ENCODE results near the gene A2M.

Gene A2M

DNA sequence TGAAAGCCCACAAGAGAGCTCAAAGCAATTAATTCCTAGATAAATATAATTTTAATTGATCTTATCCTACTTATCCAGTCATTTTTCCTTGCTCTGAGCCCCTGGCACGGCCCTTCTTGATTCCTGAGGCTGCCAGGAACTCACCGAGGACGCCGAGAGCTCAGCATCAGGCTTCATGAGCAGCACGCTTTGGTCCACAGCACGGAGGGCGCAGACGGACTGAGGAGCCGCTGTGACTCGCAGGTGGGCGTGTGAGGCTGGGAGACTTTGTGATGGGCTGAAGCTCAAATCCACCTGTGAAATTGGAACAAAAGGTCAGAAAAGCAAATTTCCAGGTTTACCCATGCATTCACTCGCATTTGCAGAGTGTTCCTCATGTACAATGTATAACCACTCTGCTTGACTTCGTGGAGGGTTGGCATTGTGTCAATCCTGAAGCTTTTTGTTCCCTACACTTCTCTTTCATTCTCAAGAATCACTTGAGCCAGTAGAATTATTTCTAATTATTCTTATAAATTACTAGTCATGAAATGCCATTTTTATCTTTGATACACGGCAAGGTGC lies 17.2 kb downstream of the A2M start:
- DNase-seq: no peak
- no peak for ATAC-seq

DNA sequence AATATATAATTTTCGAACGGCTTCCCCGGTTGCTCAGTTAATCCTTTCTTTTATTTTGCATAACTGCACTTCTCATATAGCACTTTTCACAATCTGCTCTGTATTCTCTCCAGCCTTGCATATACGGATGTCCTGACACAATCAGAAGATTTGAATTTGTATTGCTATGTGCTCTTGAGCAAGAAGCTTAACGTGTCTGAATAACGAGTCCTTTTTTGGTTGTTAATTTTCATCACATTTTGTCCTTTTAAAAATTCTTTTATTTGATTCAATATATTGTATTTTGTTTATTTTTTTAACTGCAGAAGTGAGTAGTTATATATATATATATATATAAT lies 17.6 kb downstream of the A2M start:
- no peak for ATAC-seq

DNA sequence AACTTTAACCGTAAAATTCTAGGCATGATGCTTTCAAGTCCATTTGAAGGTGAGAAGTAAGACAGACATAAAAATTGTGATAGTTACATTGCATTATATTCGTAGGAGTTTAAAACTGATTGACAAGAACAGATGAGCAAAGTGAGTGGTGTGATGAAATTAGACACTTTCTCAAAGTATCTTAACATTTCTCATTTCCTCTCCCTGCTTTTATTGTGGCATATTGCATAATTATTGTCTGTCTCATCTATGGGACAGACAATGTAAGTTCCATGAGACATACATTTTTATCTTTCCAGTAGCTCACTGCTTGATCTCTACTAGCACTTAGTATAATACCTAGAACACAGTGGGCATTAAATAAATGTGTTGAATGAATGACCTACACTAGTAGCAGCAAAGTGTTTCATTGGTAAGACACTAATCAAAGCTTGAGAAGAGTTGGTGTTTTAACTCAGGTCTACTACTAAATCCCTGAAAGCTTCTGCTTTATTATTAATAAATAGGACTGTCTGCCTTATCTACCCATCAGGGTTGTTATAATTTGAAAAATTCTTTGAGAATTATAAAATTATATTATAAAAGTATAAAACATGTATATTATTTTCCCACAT lies 19.0 kb downstream of the A2M start:
- ATAC-seq (no peak), DNase-seq (no peak)

More for the DNA sequence above, 17.6 kb downstream of the A2M start:
- no peak for DNase-seq

DNA sequence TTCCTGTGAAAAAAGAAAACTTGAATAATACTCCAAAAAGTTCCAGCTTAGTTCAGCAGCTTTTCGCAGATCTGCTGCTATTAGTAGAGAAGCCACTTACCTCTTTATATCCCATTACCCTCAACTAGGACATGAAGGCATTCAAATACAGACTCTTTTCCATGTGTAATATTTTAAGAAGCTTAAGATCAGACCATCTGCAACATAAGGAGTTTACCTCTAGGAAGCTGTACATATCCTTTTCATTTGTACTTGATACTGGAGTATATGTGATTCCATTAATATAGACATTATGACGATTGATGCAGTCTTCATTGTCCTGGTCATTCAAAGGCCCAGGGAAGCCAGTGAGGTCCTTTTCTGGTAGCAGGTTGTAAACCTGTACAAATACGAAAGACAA lies 20.4 kb downstream of the A2M start:
- no peak for DNase-seq
- ATAC-seq: no peak

DNA sequence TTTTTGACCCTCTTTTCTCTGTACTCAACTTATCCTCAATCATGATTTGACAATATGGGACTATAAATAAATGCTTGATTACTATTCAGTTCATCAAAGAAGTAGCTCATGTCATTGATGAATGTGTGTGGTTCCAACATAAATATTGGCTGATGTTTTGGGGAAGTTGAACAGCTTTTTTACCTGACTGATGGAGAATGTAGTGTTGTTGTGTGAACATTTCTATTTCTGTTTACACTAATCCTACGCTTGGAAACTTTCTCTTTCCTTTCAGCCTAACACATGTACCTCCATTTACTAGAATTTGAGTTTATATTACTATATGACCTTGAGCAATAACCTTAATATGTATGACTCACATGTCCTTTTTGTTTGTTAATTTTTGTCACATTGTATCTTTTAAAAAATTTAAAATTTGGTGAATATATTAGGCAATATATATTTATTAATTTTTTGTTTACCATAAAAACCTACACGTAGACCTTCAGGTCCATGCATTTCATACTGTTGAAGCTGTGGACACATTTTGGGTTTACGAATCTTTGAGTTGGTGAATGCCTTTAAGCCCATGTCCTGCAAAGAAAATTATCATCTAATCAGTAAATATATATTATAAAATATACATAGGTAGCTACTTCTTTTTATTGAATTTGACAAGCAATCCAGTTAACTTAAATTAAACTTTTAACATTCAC lies 21.1 kb downstream of the A2M start:
- DNase-seq: no peak

DNA sequence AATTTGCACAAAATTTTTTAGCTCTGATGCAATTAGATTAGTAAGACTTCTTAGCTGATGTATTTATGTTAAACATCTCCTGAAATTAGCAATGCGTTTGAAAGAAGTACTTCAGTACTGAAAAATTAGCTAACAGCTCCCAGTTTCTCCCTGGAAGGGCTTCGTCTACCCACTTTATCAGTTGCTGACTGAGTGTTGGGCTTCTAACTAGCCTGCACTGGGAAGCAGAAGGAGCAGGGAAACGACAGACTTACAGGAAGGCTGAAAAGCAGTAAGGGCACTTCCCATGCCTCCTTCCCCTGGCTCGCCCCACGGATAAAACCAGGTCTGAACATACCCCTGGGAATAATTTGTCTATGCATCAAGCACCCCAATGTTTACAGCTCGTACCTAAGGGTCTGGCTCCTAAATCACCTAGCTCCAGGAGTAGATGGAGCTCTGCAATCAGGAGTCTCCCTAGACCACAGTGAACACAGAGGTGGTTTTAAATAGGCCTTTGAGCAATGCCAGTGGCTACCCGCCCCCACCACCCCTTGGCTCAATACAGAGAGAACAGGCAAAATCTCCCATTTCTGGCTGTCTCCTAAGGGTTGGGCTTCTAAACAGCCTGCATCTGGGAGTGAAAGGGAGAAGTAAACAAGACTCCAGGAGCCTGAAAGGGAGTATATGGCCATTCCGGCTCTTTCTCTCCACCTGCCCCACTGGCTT lies 23.7 kb downstream of the A2M start:
- ATAC-seq (no peak), DNase-seq (no peak)

More for the DNA sequence above, 21.1 kb downstream of the A2M start:
- no peak for ATAC-seq

DNA sequence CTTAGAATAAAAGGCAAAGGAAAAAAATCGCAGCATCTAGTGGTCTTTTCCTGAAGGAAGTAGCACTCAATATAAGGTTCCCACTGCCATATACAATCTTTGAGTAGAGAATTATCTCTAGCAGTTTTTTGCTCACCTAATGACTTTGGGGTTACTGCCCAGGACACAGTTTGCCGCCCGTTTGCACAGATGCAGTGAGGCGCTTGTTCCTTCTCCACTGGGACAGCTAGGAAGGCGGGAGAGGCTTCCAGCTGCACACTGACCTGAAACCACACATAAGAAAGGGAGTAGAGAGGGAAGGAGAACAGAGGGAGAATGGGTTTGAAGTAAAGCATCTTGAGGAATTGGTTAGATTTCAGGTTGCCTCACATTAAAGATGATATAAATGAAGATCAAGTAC lies 25.5 kb downstream of the A2M start:
- ATAC-seq: no peak
- no peak for DNase-seq

DNA sequence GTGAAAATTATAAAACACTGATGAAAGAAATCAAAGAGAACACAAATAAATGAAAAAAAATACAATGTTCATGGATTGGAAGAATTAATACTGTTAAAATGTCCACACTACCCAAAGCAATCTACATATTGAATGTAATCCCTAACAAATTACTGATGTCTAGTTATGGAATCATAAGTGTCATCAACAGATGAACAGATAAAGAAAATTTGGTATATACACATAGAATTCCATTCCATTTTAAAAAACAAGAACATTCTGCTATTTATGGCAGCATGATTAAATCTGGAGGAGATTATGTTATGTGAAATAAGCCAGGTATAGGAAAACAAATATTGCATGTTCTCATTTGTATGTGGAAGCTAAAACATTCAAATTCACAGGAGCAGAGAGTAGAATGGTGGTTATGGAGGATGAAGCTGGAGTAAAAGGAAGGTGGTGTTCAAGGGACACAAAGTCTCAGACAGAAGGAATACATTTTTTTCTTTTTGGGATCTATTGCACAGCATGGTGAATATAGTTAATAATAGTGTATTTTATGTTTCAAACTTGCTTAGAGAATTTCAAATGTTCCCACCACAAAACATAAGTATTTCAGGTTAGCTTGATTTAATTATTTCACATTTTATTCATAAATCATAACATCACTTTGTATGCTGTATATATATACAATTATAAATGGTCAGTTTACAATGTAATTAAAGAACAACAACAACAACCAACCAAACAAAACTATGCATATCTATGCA lies 28.5 kb downstream of the A2M start:
- ATAC-seq (no peak), DNase-seq (no peak)

DNA sequence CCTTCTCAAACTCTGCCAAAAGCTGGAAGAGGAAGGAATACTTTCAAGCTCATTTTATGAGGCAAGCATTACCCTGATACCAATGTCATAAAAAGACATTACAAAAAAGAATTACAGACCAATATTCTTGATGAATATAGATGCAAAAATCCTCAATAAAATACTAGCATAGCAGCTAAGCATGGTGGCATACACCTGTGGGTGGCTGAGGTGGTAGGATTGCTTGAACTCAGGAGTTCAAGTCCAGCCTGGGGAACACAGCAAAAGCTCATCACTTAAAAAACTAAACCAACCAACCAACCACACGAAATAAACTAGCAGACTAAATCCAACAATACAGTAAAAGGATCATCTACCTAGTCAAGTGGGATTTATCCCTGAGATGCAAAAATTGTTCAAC lies 29.6 kb downstream of the A2M start:
- DNase-seq: no peak

DNA sequence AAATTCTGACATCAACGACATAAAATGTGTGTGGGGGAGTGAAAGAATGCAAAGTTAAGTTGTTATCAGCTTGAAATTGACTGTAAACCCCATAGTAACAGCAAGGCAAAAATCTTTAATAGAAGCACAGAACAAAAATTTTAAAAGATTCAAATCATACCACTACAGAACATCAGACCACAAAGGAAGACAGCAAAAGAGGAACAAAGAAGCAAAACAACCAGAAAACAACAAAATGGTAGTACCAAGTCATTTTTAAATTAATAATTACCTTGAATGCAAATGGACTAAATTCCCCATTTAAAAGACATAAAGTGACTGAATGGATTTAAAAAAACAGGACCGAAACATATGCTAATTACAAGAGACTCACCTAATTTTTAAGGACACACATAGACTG lies 31.3 kb downstream of the A2M start:
- DNase-seq (no peak), ATAC-seq (no peak)

More for the DNA sequence above, 29.6 kb downstream of the A2M start:
- no peak for ATAC-seq

DNA sequence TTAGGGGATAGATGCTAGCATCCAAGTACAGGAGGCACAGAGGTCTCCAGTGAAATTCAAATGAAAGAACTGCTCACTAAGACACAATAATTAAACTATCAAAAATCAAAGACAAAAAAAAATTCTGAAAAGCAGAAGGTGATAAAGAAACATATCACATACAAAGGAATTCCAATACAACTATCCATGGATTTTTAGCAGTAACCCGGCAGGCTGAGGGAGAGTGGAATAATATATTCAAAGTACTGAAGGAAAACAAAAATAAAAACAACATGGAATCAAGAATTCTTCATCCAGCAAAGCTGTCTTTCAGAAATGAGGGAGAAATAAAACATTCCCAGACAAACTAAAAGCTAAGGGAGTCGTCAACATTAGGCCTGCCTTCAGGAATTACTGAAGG lies 31.9 kb downstream of the A2M start:
- DNase-seq (no peak), ATAC-seq (no peak)

DNA sequence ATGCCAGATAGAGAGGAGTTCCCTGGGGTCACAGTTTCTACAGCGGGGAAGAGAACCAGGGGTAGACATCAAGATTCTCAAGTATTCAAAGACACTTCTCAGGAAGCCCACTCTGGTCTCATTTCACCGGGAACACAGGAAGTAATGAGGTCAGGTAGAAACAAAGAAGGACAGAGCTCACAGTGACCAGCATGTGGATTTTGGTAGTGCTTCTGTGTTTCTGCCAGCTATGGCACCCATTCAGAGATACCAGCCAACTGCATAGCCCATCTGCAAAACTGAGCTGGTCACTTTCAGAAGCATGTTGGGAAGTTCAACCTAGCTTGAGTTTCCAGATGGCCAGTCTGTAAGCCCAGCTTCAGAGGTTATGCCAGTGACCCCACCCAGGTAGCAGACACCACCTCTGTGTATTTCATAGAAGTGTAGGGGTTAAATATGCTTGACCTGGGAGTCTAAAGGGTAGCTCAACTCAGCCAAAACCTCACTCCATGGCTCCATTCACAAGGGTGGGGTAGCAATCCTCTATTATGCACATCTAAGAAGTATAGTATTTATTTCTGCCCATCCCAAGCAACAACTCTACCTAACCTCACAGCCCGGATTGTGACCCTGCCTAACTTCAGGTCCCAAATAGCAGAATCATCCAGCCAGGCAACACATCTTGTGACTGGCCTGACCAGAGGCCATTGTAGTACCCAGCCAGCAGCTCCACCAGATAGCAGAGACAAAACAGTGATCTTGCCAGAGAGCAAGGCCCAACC lies 33.9 kb downstream of the A2M start:
- DNase-seq: no peak
- no peak for ATAC-seq

DNA sequence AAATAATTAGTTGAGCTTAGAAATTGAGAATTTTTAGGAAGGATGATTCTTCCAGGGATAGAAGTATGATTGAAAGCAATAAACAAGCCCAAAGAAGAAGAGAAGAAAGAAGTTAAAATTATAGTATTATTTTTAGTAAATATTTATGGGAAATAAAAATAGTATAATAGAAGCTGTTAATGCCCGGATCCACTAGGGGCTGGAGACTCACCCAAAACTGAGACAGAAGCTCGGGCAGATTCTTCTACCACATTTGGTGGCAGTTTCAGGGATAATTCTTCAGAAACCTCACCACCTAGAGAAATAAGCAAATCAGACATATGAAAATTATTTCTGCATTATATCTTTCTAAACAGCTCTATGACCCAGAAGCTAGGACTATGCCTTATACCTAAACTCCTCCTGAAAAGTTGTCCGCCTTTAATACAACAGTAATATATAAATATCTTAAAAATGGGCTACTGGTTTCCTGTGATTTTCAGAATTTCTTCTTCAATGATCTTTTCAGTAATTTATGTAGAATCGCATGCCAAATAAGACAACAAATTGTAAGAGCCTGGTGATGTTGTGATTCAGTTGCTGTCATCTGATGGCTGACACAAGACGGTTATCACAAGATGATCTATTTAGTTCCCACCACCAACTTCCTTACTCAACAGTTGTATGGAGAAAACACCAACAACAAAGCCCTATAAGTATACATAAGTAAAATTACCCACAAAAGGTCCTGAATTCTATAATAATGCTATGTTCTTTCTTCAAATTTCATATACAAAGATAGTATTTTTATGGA lies 35.6 kb downstream of the A2M start:
- ATAC-seq (no peak), DNase-seq (no peak)

DNA sequence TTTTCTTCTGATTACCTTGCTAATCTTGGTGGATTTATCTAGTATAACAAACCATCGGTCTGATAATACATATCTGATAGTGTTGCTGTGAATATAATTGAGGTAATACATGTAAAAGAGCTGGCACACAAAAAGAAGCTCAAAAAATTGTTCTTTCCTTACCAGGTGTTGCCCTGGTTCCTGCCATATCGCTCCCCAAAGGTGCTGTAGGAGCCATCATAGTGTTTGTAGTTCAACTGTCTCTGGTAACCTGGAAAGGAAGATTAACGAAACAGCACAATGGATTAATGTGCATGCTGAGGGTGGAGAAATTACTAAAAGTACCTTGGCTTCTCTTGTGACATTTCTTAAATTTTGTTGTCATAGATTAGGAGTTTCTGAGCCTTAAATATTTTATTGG lies 36.6 kb downstream of the A2M start:
- DNase-seq: no peak
- ATAC-seq: no peak

DNA sequence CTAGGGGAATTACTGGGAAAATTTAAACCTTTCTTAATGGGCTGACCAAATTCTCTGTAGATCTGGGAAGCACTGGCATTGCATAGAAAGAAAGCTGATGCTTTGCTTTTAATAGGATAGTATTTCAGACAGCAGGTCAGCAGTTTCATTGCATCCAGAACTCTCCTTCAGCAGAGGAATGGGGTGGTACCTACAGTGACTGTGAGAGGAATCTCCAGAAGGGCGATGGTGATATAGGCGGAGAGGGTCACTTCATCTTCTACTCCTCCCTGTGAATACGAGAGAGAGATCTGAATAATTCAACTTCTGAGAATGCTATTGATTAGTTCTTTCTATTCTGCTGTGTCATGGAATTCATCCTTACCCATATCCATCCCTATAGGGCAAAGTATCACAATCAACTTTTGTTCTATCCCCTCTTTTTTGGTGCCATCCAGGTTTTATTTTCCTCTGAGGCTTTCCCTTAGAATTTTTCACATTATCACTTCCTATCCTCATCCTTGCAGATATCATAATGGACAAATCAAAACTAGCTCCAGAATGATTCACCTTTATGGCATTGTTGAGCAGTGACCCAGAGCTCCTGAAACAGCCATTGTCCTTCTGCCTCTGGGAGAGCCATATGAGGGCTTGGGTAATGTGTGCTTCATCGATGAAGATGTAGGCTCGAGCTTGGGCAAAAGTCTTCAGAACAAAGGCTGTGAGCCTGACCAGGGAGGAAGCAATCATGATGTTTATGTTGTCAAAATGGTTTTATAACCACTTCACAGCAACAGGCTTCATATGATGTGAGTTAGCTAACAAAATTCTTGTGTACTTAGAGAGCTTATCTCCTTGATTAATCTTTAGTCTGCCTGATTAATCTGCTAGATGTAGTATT lies 38.3 kb downstream of the A2M start:
- no peak for ATAC-seq

DNA sequence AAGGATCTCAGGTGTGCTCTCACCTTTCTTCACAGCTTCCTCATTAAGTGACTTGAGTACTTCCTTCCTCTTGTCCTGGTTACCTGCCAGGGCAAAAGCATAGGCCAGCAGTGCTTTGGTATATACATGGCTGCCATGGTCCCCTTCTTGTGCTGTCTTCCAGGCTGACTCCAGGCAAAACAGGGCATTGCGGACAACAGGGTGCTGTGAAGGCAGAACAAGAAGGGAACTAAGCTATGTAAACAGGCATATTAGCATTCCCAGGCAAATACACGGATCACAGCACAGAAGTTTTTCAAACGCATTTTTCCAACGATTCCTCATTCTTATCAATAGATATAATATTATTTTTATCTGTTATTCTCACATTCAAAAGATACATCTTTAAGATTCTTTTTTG lies 39.0 kb downstream of the A2M start:
- no peak for ATAC-seq

More for the DNA sequence above, 38.3 kb downstream of the A2M start:
- DNase-seq: no peak

DNA sequence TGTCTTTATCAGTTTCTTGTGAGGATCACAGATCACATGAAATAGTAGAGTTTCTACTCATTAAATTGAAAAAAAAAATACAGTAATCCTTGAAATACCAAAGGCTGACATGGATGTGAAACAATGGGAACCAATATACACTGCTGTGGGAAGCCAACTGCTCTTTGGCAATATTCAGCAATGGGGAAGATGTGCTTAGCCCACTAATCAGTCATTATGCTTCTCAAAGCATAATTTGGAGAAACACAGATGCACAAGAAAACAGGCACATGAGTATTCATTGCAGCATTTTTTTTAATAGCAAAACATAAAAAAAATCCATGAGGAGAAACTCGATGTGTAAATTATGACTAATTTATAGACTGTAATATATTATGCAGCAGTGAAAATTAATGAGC lies 40.6 kb downstream of the A2M start:
- DNase-seq (no peak), ATAC-seq (no peak)

More for the DNA sequence above, 39.0 kb downstream of the A2M start:
- no peak for DNase-seq

DNA sequence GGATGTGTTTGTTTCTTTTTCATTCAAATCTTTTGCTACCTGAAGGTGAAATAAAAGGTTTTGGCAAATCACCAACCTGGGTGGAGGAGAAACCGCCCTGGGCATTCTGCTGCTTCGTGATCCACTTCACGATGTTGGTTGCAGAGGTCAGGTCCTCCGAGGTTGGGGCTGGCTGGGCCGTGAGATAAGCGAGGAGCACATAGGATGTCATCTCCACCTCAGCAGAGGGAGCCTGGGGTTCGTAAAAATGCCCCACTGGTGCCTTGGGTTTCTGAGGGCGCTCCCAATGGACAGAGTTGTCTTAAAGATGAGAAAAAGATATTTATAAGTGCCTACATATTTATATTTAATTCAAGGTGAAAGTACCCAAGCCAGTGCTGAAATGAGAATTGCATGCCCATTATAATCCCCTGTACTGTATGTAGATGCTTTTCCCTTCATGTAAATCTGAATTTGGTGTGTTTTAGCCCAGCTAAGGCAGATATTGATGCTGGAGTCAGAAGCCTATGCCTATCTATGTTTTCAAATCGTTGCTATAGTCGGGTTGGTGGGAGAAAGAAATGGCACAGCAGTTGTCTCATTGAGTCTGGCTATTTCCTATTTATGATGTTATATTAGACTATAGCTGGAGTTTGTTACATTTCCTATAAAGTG lies 41.1 kb downstream of the A2M start:
- ATAC-seq (no peak), DNase-seq (no peak)

DNA sequence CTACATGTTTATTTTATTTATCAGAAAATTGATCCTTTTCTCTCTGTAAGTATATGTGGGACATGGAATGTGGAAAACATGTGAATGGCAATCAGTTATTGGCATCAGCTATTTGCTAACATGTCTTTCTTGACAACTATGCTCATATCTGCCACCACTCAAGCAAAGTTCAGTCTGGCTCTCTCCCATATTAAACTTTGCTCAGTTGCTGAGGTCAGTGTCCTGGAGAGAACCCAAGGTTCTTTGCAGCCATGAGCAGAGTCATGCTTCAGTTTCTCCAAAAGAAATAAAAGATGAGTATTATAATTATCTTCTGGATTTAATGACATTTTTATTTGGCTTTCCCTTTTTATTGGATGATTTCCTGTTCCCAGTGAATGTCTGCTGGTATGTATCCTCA lies 42.6 kb downstream of the A2M start:
- ATAC-seq: no peak
- DNase-seq: no peak
